AG04450 (cell line): ENCODE results near the gene C16orf78. TPM values are rescaled to one million over a fixed set of nuclear protein-coding genes. Genes with fewer than 3 reads are reported as not detected.

Source experiments
- CTCF ChIA-PET: fragments of 300-600, 350-600 bp; formaldehyde crosslinking; extraction: SDS; loops from one replicate; lab custom pipeline; 2022; ENCODE audit warnings: antibody characterized with exemption, inconsistent platforms; lab: Charles Lee
- POLR2A ChIA-PET: fragments of 350-600 bp; formaldehyde crosslinking; extraction: SDS; loops from one replicate; lab custom pipeline; 2021; ENCODE audit warnings: antibody characterized with exemption, inconsistent platforms; lab: Yijun Ruan, JAX
- DNase-seq: peaks from one replicate; pipeline ENCODE4 v3.0.0-alpha.2; 2011; ENCODE audit warnings: low read depth, low spot score
- H3K27ac ChIP-seq: one replicate; pipeline ENCODE4 v1.5.1; 2012; ENCODE audit warnings: low read depth, low read length, control low read depth
- H3K27me3 ChIP-seq: one replicate; pipeline ENCODE4 v1.6.0; 2012; ENCODE audit warnings: low read length; ENCODE audit not compliant: control insufficient read depth, insufficient read depth
- H3K4me3 ChIP-seq: 2 replicates; pipeline ENCODE4 v1.5.1; 2011; ENCODE audit warnings: mild to moderate bottlenecking, low read depth, low read length, control low read depth
- H3K9me3 ChIP-seq: 2 replicates; pipeline ENCODE4 v1.5.1; 2012; ENCODE audit warnings: low read length; ENCODE audit not compliant: control insufficient read depth, insufficient read depth
- CTCF ChIP-seq: IDR thresholded peaks from 2 replicates; pipeline ENCODE4 v1.5.1; 2011; ENCODE audit warnings: low read depth, low read length, control low read depth, inconsistent platforms
- polyA plus RNA-seq: library from polyadenylated mRNA; depleted of rRNA; stranded (reverse); fragments of >200 nt; gene quantifications from 2 replicates; pipeline ENCODE4 v1.2.3, GENCODE V29; 2011

C16orf78 gene
- polyA plus RNA-seq, 1 experiment: not detected

GRCh38 chr16:49382916-49383315 lies 9.3 kb downstream of the C16orf78 start:
- Histone ChIP-seq H3K9me3 (no peaks in the 10 kb centered on the region), H3K27ac (no peak overlapping the region), H3K4me3 (no peak overlapping the region), H3K27me3 (no peaks in the 10 kb centered on the region)
- DNase-seq: no peak
- CTCF ChIA-PET: no interaction called here
- POLR2A ChIA-PET: no interaction called here
- TF ChIP-seq CTCF: no peak

GRCh38 chr16:49395021-49395420 lies 21.4 kb downstream of the C16orf78 start:
- no peak overlapping the region for H3K4me3 ChIP-seq
- no peak overlapping the region for H3K27ac ChIP-seq
- H3K27me3 ChIP-seq: no peaks in the 10 kb centered on the region
- H3K9me3 ChIP-seq: no peaks in the 10 kb centered on the region
- ChIA-PET CTCF (interaction anchor here (0.5 to 1.4 kb wide), 2 partner anchors 13 to 709 kb away, joined by 3 read pairs; no protein-coding TSS in a partner anchor), POLR2A (no interaction called here)
- no peak for DNase-seq
- no peak for TF ChIP-seq CTCF

DNA sequence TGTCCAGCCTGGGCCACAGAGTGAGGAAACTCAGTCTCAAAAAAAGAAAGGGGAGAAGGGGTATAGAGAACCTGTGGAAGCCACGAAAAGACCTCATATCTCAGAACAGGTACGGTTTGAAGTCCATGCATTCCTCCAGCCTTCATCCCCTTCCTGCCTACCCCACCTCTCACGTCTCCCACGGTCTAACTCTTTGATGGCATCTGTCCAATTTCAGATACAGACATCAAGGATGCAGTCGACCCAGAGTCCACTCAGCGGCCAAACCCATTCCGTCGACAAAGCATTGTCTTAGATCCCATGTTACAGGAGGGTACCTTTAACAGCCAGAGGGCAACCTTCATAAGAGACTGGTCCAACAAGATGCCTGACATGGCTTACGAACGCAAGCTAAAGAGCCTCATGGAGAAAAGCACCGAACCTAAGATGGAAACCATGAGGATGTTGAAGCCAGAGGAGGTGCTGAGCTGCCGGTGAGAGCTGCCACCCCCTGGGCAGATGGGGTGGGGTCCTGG lies 22.7 kb downstream of the C16orf78 start:
- H3K27me3 ChIP-seq: no peaks in the 10 kb centered on the region
- TF ChIP-seq CTCF: no peak
- DNase-seq: no peak
- H3K9me3 ChIP-seq: no peaks in the 10 kb centered on the region
- POLR2A ChIA-PET: no interaction called here
- no peak overlapping the region for H3K27ac ChIP-seq
- H3K4me3 ChIP-seq: no peak overlapping the region
- CTCF ChIA-PET: interaction anchor here (1.4 kb wide), 1 partner anchor 12 kb away, joined by 3 read pairs; no protein-coding TSS in a partner anchor

GRCh38 chr16:49398761-49399160 lies 25.2 kb downstream of the C16orf78 start:
- ChIA-PET POLR2A (no interaction called here), CTCF (interaction anchor here (1.4 kb wide), 1 partner anchor 9 kb away, joined by 5 read pairs; no protein-coding TSS in a partner anchor)
- no peak for TF ChIP-seq CTCF
- DNase-seq: no peak
- H3K27ac ChIP-seq: no peak overlapping the region
- H3K9me3 ChIP-seq: no peaks in the 10 kb centered on the region
- H3K27me3 ChIP-seq: no peaks in the 10 kb centered on the region
- no peak overlapping the region for H3K4me3 ChIP-seq

DNA sequence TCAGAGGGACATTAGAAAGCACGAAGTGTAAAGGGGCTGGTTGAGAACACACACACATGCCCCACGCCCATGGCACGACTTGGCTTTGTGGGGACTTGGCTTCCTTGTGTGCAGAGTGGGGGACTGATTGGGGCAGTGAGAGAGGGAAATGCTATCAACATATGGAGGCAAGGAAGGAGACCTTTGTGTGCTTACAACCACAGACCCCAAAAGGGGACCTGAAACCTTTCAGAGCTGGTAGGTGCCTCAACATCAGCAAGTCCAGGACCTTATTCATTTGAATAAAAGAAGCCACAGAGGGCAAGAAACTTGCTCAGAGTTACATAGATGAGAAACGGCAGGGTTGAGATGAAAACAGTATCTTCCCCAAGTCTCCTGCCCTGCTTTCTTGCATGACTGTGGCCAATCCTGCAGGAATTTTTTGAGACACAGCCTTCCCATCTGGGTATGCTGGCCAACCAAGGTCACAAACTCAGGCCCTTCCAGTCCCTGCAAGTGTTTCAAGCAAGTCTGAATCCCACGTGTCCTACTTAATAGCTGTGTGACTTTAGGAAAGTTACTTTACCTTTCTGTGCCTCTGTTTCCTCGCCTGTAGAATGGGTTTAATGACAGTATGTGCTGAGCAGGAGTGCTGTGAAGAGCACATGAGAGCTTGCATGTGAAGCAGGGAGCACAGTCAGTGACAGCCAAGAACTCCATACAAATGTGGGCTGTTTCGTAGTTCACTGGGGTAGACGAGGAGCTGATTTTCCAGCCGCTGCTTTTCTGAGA lies 26.2 kb downstream of the C16orf78 start:
- no peak for TF ChIP-seq CTCF
- no peak for DNase-seq
- H3K4me3 ChIP-seq: no peak overlapping the region
- H3K27ac ChIP-seq: no peak overlapping the region
- no peaks in the 10 kb centered on the region for H3K9me3 ChIP-seq
- no peaks in the 10 kb centered on the region for H3K27me3 ChIP-seq
- POLR2A ChIA-PET: no interaction called here
- CTCF ChIA-PET: no interaction called here
